ENCODE measurements around the gene CFAP68. TPM values are rescaled to one million over a fixed set of nuclear protein-coding genes. Genes with fewer than 3 reads are reported as not detected.
"Not testable (repeated sequence)": the region's sequence is repeated elsewhere in the genome, so short reads cannot be mapped to it uniquely, and the experiment has no call there.

CFAP68 gene
- total RNA-seq, 1 donor from 2014 or later, result 27.2 TPM

DNA sequence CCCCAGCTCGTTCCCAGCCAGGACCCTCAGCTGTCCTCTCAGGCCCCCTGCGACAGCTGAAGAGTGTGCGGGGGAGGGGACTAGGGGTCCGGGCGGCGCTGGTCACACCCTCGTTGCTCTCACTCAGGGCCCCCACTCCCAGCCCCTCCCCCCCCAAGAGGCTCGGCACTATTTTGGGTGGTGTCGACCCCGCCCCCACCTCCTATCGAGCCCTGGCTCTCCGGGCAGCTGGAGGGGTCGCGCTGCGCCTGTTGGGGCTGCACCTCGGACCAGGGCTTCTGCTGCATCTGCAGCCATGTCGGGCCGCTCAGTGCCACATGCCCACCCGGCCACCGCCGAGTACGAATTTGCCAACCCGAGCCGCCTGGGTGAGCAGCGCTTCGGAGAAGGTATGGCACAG lies 33.2 kb downstream of the CFAP68 start, which contains the start of gene HSPB2:
TSS of gene HSPB2 (plus strand) at position 200 of the 400 bp plus-strand sequence. CDS start at position 296, 96 bp downstream.
- peak; percentile 11 for ATAC-seq
- peak; percentile 70 for DNase-seq (ENCODE audit: missing footprints)
- intact Hi-C loops (cut with DNase I), result loop anchor here (1.0 kb wide), 1 partner anchor 33 kb away; the partner anchor contains the start of genes CFAP68 and FDXACB1

DNA sequence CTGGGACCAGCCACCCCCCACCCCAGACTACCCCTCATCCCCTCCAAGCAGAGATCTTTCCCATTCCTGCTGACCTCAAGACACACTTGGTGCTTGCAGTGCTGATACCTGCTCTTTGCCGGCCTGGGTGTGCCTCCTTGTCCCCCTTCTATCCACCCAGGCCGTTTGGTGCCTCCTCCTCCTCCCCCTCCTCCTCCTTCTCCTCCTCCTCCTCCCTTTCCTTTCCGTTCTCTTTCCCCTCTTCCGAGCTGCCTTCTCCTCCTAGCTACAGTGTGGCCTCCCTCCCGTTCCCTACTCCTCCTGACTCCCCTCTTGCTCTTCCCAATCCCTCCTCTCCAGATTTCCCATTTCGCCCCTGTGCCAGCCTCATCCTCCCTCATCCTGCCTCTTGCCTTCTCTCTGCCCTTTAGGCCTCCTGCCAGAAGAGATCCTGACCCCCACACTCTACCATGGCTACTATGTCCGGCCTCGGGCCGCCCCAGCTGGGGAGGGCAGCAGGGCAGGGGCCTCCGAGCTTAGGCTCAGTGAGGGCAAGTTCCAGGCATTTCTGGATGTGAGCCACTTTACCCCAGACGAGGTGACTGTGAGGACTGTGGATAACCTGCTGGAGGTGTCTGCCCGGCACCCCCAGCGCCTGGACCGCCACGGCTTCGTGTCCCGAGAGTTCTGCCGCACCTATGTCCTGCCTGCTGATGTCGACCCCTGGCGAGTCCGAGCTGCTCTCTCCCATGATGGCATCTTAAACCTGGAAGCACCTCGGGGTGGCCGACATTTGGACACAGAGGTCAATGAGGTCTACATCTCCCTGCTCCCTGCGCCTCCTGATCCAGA lies 33.9 kb downstream of the CFAP68 start:
- DNase-seq (ENCODE audit: missing footprints) (peak; percentile 67), ATAC-seq (peak; percentile 26)
- intact Hi-C loops (cut with DNase I), result no loop called here

DNA sequence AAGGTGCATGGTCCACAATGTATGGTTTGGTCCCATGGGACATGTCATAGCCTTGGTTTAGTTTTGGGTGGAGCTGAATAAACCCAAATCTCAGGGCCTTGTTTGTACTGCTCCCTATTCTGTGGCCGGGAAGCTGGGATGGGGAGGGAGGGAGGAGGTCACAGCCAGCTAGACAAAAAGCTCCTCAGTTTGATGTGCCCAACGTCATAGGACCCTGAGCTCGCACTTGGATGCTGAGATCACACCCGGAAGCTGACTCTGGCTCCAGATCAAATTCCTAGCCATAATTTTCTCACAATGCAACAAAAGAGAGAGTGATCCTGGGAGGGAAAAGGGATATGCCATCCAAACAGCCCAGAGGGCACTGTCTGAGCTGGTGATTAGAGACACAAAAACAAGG lies 34.7 kb downstream of the CFAP68 start:
- intact Hi-C loops (cut with DNase I), result no loop called here
- ATAC-seq, result peak; percentile 27

DNA sequence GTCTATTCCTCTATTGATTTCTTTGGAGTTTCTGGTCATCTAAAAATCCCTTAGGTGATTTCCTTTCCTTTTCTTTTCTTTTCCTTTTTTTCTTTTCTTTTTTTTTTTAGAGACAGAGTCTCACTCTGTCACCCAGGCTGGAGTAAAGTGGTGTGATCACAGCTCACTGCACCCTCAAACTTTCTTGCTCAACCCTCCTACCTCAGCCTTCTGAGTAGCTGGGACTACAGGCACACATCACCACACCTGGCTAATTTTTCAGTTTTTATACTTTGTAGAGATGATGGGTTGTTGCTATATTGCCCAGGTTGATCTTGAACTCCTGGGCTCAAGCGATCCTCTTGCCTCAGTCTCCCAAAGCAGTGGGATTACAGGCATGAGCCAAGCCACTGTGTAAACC lies 37.4 kb downstream of the CFAP68 start:
- intact Hi-C loops (cut with DNase I), result no loop called here
- DNase-seq (ENCODE audit: missing footprints) (no peak), ATAC-seq (no peak)

More for the DNA sequence above, 34.7 kb downstream of the CFAP68 start:
- DNase-seq (ENCODE audit: missing footprints), result no peak

DNA sequence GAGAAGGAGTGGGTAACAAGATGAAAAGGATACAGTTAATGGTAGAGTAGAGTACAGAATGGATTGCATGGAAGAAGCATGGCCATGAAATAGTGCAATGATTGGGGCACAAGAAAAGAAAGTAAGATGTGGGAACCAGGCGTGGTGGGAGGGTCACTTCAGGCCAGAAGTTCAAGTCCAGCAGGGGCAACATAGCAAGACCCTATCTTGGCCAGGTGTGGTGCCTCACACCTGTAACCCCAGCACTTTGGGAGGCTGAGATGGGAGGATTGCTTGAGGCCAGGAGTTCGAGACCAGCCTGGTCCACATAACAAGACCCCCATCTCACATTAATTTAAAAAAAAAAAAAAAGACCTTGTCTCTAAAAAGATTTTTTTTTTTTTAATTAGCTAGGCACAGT lies 38.0 kb downstream of the CFAP68 start:
- intact Hi-C loops (cut with DNase I), result no loop called here
- ATAC-seq (no peak), DNase-seq (ENCODE audit: missing footprints) (no peak)

DNA sequence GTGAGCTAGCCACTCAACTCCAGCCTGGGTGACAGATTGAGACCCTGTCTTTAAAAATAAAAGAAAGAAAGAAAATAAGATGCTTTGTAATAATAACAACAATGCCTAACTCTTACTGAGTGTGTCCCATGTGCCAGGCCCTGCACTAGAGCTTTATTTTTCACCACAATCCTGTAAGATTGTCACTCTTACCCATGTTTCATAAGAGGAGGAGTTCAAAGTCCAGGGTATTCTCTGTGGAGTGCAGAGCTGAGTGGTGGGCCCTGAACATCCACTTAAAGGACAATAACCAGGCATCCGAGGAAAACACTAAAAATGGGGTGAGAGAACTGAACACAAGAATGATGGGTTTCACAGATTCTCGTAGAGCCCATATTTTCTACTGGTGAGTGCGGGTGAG lies 38.4 kb downstream of the CFAP68 start:
- no peak for DNase-seq (ENCODE audit: missing footprints)
- ATAC-seq, result no peak
- intact Hi-C loops (cut with DNase I), result no loop called here

DNA sequence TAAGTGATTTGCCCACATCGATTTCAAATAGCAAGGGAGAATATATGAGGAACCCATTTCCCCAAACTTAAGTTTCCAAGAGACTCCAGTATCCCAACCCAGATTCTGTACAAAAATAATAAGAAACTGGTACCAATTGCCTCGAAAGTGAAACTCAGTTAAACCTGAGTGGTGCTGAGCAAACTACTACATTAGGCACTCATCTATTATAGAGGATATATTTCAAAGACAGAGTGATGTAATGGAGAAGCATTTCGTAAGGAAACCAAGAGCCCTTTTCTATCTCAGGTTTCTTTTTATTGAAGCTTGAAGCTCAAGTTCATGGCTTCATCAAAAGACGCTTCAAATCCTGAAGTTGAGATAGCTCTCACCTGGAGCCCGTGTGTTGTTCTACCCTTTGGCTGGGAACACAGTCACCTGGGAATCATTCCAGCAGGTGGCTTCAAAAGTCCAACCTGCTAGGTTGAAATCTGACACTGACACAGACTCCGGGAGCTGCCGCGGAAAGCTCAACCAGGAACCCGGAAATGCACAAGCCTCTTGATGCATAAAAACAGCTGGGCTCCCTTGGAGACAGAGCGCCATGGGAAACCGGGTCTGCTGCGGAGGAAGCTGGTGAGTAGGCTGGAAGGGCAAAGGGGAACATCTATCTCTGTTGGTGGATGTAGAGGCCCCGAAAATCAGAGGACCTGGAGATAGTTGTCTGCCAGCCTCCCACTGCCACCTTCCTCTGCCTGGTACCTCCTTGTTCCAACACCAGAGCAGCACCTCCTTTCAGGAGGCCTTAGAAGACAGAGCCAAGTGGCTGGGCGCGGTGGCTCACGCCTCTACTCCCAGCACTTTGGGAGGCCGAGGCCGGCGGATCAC lies 39.3 kb downstream of the CFAP68 start, which contains the start of gene C11orf52:
TSS of gene C11orf52 (plus strand) at position 524 of the 867 bp plus-strand sequence. CDS start at position 584, 60 bp downstream.
- ATAC-seq (no peak), DNase-seq (ENCODE audit: missing footprints) (no peak)
- intact Hi-C loops (cut with DNase I), result no loop called here

DNA sequence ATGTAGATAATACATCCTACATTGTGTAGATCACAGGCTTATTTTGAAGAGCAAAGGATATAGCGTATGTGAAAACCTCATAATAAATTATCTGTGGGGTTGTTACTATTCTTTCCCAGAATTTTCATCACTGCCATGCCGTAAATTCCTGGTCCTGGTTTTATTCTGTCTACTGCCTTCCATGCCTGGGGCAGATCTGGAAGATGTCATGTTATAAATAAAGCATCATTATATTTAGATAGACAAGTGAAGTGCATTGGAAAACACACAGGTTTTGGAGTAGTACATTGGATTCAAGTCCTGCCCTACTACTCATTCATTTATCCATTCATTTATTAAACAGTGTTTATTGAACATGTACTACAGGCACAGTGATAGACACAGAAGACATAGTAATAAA lies 41.6 kb downstream of the CFAP68 start:
- intact Hi-C loops (cut with DNase I), result loop anchor here (10.0 kb wide), 1 partner anchor 254 kb away; the partner anchor contains the start of gene BCO2
- ATAC-seq, result no peak

DNA sequence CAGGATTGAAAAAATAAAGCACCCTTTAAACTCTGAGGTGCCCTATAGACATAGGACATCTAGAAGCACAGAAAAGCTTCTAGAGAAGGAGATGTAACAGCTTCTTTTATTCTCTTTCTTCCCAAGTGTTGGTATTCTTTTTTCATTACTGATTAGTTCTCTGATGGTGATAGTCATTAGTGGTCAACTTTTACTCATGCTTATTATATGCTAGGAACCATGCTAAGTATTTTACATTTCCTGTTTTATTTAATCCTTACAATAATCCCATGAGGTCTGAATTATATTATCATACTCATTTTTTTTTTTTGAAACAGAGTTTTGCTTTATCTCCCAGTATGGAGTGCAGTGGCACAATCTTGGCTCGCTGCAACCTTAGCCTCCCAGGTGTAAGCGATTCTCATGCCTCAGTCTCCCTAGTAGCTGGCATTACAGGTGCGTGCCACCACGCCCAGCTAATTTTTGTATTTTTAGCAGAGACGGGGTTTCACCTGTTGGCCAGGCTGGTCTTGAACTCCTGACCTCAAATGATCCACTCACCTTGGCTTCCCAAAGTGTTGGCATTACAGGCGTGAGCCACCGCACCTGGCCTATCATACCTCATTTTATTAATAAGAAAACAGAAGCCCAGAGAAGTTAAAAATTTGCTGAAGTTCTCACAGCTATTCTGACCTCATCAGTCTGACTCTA lies 42.3 kb downstream of the CFAP68 start:
- DNase-seq (ENCODE audit: missing footprints), result no peak
- intact Hi-C loops (cut with DNase I), result loop anchor here (10.0 kb wide), 1 partner anchor 253 kb away; the partner anchor contains the start of gene BCO2
- ATAC-seq, result no peak

More for the DNA sequence above, 41.6 kb downstream of the CFAP68 start:
- DNase-seq (ENCODE audit: missing footprints), result no peak

DNA sequence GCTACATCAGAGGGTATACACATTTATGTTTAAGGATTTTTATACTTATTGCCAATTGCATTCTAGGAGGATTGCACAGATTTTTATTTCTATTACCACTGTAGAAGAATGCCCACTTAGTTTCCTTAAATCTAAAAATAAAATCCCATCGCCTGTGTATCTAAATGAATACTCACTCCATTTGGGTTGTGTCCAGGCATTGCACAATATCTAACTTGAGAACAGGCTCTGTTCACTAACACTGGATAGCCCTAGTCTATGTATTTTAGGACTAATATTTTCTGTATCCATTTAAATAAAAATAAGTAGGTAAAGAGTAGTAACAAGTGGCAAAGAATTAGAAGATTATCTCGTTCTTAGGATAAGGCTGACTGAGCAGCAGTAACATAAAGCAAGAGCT lies 43.5 kb downstream of the CFAP68 start:
- no peak for DNase-seq (ENCODE audit: missing footprints)
- ATAC-seq, result peak; percentile 44

DNA sequence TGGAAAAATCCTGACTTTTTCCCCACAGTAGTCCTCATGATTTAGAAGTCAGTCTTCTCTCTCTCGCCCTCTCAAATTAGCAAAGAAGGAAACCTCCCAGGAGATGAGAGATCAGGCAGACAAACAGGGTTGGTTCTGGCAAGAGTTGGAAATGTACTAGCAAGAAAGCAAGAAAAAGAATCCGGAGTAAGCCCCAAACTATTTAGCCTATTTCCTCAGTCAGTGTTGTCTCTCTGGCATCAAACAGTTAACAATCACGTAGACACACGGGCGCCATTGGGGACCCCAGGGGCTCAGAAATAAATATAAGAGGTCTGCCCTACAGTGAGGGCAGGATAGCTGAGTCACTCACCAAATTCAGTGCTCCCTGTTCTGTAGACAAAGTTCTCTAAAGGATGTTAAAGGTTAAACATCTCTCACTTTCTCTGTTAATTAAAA lies 44.0 kb downstream of the CFAP68 start:
- no peak for DNase-seq (ENCODE audit: missing footprints)
- intact Hi-C loops (cut with DNase I), result loop anchor here (10.0 kb wide), 1 partner anchor 251 kb away; the partner anchor contains the start of gene BCO2
- peak; percentile 2 for ATAC-seq

More for the DNA sequence above, 43.5 kb downstream of the CFAP68 start:
- intact Hi-C loops (cut with DNase I), result loop anchor here (10.0 kb wide), 1 partner anchor 252 kb away; the partner anchor contains the start of gene BCO2

DNA sequence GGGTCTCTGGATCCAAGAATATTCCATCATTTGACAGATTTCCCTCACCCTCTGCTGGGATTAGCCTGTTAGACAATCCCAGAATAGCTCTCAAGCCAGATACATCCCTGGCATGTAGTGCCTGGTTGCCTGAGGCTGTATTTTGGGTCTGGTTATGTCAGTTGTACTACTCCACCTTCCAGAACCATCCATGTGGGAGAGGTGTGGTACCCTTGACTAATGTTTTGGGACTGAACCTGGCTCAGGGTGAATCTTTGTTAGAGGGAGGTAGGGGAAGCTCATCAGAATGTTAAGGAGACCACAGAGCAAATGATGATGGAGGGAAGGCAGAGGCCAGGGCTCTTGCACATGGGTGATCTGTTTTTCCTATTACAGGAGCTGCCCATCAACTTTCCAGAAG lies 44.6 kb downstream of the CFAP68 start:
- ATAC-seq, result no peak
- intact Hi-C loops (cut with DNase I), result loop anchor here (10.0 kb wide), 1 partner anchor 251 kb away; the partner anchor contains the start of gene BCO2
- DNase-seq (ENCODE audit: missing footprints), result no peak

DNA sequence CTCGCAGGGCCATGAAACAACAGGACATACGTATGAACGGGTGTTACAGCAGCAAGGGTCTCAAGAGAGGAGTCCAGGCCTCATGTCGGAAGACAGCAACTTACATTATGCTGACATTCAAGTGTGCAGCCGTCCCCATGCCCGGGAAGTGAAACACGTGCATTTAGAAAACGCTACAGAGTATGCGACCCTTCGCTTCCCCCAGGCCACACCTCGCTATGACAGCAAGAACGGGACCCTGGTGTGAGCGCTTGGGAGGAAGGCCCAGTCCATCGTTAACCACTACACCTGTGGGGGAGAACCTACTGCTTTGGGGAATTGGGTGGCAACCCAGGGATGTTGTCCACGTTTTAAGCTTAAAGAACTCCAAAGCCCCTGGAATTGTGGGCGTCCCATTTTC lies 46.6 kb downstream of the CFAP68 start:
- intact Hi-C loops (cut with DNase I), result loop anchor here (2.0 to 10.0 kb wide), 3 partner anchors 47 to 249 kb away; partner anchors contain the start of genes BCO2, CFAP68, FDXACB1 and SDHD
- no peak for ATAC-seq
- no peak for DNase-seq (ENCODE audit: missing footprints)

DNA sequence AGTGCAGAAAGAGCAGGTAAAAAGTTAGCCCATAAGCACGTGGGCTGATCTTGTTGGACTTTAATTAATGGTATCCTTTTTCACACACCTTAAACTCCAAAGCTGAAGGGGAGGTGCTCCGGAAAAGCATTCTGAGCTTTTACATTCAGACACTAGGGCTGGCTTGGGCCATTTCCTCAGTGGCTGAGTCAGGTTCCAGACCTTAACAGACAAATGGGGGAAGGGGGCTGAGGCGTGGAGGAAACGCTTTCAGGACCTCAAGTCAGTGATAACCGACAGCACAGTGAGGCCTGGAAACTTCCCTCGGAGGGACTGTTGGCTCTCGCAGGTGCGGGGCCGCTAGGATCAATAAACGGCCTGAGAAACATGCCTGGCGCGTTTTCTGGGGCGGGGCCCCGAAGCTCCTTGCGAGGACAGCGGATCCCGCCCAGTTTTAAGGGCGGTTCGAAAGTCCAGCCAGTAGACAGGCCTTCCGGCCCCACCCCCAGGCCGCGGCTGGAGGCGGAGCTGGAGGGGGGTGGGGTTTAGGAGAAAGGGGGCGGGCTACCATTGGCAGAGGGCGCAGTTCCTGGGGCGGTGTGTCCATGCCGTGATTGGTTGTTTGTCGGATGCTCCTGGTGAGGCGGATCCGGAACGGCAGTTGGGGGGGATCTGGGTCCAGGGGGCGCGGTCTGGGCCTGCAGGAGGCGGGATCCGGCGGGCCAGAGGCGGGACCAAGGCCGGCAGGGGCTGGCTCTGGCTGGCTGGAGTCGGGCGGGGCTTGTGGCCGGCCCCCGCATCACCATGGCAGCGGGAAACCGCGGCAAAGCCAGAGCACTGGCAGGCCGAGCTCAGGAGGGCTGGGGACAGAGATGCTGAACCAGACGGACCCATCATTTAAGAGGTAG lies 47.4 kb downstream of the CFAP68 start:
- intact Hi-C loops (cut with DNase I), result loop anchor here (2.0 to 10.0 kb wide), 3 partner anchors 48 to 248 kb away; partner anchors contain the start of genes BCO2, CFAP68, FDXACB1 and SDHD
- ATAC-seq, result peak; percentile 96

DNA sequence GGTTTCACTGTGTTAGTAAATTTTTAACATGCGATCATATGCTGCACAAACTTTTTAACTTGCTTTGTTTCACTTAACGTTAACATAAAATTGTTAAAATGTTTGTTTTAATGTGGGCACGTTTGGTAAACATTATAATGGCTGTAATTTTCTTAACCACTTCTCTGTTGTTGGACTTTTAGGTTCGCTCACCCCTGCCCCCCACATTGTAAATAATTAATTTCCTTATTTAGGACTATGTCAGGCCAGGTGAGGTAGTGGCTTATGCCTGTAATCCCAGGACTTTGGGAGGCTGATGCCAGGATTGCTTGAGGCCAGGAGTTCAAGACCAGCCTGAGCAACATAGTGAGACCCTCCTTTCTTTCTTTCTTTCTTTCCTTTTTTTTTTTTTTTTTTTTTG lies 51.1 kb downstream of the CFAP68 start:
- ATAC-seq (no peak), DNase-seq (ENCODE audit: missing footprints) (no peak)
- intact Hi-C loops (cut with DNase I), result no loop called here

More for the DNA sequence above, 47.4 kb downstream of the CFAP68 start:
- peak; percentile 98 for DNase-seq (ENCODE audit: missing footprints)

DNA sequence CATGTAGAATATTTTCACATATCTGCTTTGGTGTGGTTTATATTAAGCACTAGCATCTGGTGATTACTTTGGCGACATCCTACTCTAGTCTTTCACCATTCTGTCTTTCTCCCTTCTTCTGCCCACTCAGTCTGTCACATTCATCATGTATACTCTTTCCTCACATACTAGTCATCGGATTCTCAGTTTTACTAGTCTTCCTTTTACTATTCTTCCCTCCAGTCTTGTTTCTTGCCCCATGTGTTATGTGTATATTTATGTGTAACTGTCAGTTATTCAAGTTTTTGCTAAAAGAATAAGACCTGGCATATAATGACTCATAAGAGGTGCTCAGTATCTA lies 53.2 kb downstream of the CFAP68 start:
- ATAC-seq, result no peak
- intact Hi-C loops (cut with DNase I), result no loop called here
- no peak for DNase-seq (ENCODE audit: missing footprints)

DNA sequence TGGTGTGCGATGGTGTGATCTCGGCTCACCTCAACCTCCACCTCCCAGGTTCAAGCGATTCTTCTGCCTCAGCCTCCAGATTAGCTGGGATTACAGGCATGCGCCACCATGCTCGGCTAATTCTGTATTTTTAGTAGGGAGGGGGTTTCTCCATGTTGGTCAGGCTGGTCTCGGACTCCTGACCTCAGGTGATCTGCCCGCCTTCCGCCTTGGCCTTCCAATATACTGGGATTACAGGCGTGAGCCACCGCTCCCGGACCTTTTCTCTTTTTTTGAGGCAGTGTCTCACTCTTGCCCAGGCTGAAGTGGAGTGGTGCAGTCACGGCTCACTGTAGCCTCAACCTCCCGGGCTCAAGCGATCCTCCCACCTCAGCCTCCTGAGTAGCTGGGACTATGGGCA lies 53.8 kb downstream of the CFAP68 start:
- ATAC-seq; DNase-seq (ENCODE audit: missing footprints); intact Hi-C loops (cut with DNase I): not testable (repeated sequence)

All from Right ventricle myocardium inferior (tissue), 1 donor.